HL-60/S4 treated with phorbol 12-myristate 13-acetate at 8.2 ng/mL for 4 days and 3 days (cell line): ENCODE measurements around the gene ERGIC1.
"Not testable (repeated sequence)": the region's sequence is repeated elsewhere in the genome, so short reads cannot be mapped to it uniquely, and the experiment has no call there.

Source experiments
- in situ Hi-C: fragments of 300-500 bp; cut with MboI; formaldehyde crosslinking; loops from 2 replicates; pipeline ENCODE4 v1.15.0; 2022; ENCODE audit warnings: low sequenced_read_pairs

ERGIC1 gene

GRCh38 chr5:172875505-172876279 is 41.6 kb downstream of the ERGIC1 start:
- in situ Hi-C loops = no loop called here

GRCh38 chr5:172876578-172876977 is 42.5 kb downstream of the ERGIC1 start:
- in situ Hi-C loops = no loop called here

- in situ Hi-C loops = no loop called here
Measured at GRCh38 chr5:172877466-172878260, 43.6 kb downstream of the ERGIC1 start.

GRCh38 chr5:172878585-172878932 is 44.5 kb downstream of the ERGIC1 start:
- in situ Hi-C loops = no loop called here

- in situ Hi-C loops = no loop called here
Measured at GRCh38 chr5:172878933-172879752, 45.1 kb downstream of the ERGIC1 start.

GRCh38 chr5:172881691-172882370 is 47.8 kb downstream of the ERGIC1 start:
- in situ Hi-C loops = no loop called here

- in situ Hi-C loops = no loop called here
Measured at GRCh38 chr5:172883066-172883465, 49.0 kb downstream of the ERGIC1 start.

GRCh38 chr5:172885597-172886340 is 51.7 kb downstream of the ERGIC1 start:
- in situ Hi-C loops = no loop called here

GRCh38 chr5:172886476-172886875 is 52.4 kb downstream of the ERGIC1 start:
- in situ Hi-C loops = no loop called here

- in situ Hi-C loops = no loop called here
Measured at GRCh38 chr5:172886974-172887501, 53.0 kb downstream of the ERGIC1 start.

- in situ Hi-C loops = no loop called here
Measured at GRCh38 chr5:172887692-172888091, 53.6 kb downstream of the ERGIC1 start.

GRCh38 chr5:172890659-172891058 is 56.6 kb downstream of the ERGIC1 start:
- in situ Hi-C loops = no loop called here

- in situ Hi-C loops = no loop called here
Measured at GRCh38 chr5:172891716-172892421, 57.8 kb downstream of the ERGIC1 start.

GRCh38 chr5:172892713-172893112 is 58.7 kb downstream of the ERGIC1 start:
- in situ Hi-C loops = no loop called here

GRCh38 chr5:172894767-172895388 is 60.8 kb downstream of the ERGIC1 start:
- in situ Hi-C loops = no loop called here

- in situ Hi-C loops = no loop called here
Measured at GRCh38 chr5:172895549-172895948, 61.5 kb downstream of the ERGIC1 start.

GRCh38 chr5:172896465-172896864 is 62.4 kb downstream of the ERGIC1 start:
- in situ Hi-C loops = no loop called here

- in situ Hi-C loops = not testable (repeated sequence)
Measured at GRCh38 chr5:172897067-172897466, 63.0 kb downstream of the ERGIC1 start.
